Activated T-cell treated with anti-CD3 and anti-CD28 coated beads, Interleukin-2, amount 50 U/mL, for 4 hours (primary cell): ENCODE results near the gene TBC1D28. TPM values are rescaled to one million over a fixed set of nuclear protein-coding genes. Genes with fewer than 3 reads are reported as not detected.
"Not testable (repeated sequence)": the region's sequence is repeated elsewhere in the genome, so short reads cannot be mapped to it uniquely, and the experiment has no call there.

Experiments
- ATAC-seq, 2 donors: fragments of 200-7000 bp; cut with Tn5 transposase; one replicate each; pipeline ENCODE4 v1.10.0; 2021
- DNase-seq: peaks from one replicate; pipeline ENCODE4 v3.0.0-alpha.2; 2020
- H3K27me3 Mint-ChIP-seq: one replicate; pipeline ENCODE4 v1.8.0; 2021; ENCODE audit warnings: low read depth, mixed read lengths
- H3K36me3 Mint-ChIP-seq: one replicate; pipeline ENCODE4 v1.8.0; 2022; ENCODE audit warnings: mixed read lengths; ENCODE audit not compliant: insufficient read depth
- H3K4me1 Mint-ChIP-seq: one replicate; pipeline ENCODE4 v1.8.0; 2021; ENCODE audit warnings: low read depth, mixed read lengths
- H3K4me3 Mint-ChIP-seq: one replicate; pipeline ENCODE4 v1.8.0; 2021; ENCODE audit warnings: mild to moderate bottlenecking, moderate library complexity, mixed read lengths
- H3K9me3 Mint-ChIP-seq: one replicate; pipeline ENCODE4 v1.8.0; 2021; ENCODE audit warnings: mixed read lengths
- total RNA-seq, 3 donors: library from RNA; stranded (reverse); gene quantifications; one replicate each; pipeline ENCODE4 v1.2.1, GENCODE V29; 2021

Gene TBC1D28
- total RNA-seq, 3 donors from 2014 or later: not detected

DNA sequence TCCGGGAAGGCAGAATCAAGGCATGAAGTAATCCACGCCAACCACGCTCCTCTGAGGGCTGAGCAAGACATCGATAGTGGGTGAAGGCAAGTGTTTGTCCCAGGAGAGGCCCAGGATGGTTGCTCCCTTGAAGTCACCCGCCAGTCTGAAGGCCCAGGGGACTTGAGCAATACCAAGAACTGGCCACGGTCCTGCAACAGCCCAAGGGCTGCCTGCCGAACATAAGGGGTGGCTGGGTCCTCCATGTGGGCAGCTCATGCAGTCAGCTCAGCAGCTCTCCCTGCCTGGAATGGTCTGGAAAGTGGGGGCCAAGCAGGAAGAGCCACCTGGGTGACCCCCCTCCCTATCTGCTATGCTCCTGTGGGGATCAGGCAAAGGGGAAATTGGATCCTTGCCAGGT is 8.4 kb downstream of the TBC1D28 start:
- H3K9me3 Mint-ChIP-seq, ATAC-seq, H3K4me3 Mint-ChIP-seq, H3K36me3 Mint-ChIP-seq, H3K4me1 Mint-ChIP-seq, DNase-seq: not testable (repeated sequence)
- H3K27me3 Mint-ChIP-seq: peaks cover 21% of the 10 kb centered on the region

DNA sequence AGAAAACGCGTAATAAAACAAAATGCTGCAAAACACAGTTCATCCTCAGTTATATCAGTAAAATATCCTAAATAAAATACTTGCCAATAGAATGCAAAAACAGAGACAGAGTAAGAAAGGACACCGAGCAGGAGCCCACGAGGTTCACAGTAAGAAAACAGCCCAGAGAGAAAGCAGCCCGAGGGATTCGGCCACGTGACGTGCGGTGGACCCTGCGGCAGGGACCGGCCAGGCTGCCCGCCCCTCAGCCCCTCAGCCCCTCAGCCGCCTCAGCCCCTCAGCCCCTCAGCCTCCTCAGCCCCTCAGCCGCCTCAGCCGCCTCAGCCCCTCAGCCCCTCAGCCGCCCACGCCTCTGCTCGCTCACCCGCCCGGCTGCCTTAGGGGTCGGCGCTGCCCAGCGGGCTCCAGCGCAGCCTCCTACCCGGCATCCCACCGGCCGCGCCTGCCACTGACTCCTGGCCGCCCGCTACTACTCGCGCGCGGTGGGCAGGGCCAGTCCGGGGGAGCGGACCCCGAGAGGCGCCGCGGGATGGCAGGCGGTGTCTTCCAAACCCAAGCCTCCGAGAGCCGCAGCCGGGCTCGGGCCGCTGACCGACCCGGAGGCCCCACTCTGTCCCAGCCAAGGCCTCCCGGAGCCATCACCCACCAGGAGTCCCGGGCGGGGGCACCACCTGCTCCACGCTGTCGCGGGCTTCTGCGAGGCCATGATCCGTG is 9.5 kb downstream of the TBC1D28 start:
- not testable (repeated sequence) for H3K36me3 Mint-ChIP-seq, H3K4me1 Mint-ChIP-seq, DNase-seq, H3K9me3 Mint-ChIP-seq
- peak overlapping the region; percentile 29 for H3K4me3 Mint-ChIP-seq
- ATAC-seq: peak; percentile 43 to 46
- peaks cover 21% of the 10 kb centered on the region for H3K27me3 Mint-ChIP-seq

DNA sequence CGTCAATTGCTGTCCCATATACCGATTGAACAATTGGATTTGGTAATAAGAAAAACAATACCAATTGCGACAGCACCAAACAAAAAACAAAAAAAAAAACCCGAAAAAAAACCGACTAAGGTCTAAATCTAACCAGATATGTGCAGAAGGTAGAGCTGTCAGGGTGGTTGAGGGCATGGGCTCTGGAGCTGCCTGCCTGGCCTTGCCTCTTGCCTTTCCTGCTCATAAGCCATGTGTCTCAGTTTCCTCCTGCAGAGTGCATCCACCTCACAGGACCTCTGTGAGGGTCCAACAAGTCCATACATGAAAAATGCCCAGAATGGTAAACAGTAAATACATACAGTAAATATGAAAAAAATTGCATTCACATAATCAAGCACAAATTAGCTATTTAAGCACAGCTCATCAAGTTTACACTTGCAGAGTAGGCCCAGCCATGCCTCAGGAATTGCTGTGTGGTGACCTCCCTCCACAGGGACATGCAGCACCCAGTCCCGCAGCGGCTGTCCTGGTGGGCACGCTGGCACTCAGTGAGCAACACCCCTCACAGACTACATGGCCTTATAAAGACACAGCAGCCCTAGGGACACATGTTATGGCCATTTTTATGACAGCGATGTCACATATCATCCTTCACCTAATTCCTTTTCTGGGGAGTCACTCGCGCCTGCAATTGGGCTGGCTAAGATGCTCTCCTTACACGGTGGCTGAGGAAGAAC is 17.9 kb downstream of the TBC1D28 start:
- no peak for DNase-seq
- no peak for ATAC-seq
- Mint-ChIP-seq H3K27me3 (no peaks in the 10 kb centered on the region), H3K36me3 (no peaks in the 10 kb centered on the region), H3K4me3 (no peak overlapping the region), H3K4me1 (peaks cover 10% of the 10 kb centered on the region), H3K9me3 (no peaks in the 10 kb centered on the region)

DNA sequence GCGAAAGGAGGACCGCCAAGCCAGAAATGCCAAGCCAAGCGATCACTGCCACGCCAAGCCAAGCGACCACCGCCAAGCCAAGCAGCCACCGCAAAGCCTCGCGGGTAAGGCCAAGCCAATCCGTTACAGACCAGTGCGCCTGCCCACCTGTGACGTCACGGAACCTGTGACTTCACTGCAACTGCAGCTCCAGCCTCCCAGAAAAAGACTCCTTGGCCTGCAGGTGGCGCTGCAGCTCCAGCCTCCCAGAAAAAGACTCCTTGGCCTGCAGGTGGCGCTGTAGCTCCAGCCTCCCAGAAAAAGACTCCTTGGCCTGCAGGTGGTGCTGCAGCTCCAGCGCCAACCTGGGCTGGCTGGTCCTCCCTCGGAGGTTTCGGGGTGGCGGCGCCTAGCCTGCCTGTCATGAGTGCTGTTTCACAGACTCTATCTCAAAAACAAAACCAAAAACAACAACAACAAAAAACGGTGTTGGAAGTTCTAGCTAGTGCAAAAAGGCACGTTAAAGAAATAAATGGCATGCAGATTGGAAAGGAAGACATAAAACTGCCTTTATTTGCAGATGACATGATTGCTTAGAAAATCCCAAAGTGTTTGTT is 18.6 kb downstream of the TBC1D28 start:
- H3K9me3 Mint-ChIP-seq, H3K36me3 Mint-ChIP-seq, H3K27me3 Mint-ChIP-seq: not testable (repeated sequence)
- peak; percentile 92 for DNase-seq
- Mint-ChIP-seq H3K4me1 (peaks cover 10% of the 10 kb centered on the region), H3K4me3 (peak overlapping the region; percentile 87)
- peak; percentile 98 to 99 for ATAC-seq

DNA sequence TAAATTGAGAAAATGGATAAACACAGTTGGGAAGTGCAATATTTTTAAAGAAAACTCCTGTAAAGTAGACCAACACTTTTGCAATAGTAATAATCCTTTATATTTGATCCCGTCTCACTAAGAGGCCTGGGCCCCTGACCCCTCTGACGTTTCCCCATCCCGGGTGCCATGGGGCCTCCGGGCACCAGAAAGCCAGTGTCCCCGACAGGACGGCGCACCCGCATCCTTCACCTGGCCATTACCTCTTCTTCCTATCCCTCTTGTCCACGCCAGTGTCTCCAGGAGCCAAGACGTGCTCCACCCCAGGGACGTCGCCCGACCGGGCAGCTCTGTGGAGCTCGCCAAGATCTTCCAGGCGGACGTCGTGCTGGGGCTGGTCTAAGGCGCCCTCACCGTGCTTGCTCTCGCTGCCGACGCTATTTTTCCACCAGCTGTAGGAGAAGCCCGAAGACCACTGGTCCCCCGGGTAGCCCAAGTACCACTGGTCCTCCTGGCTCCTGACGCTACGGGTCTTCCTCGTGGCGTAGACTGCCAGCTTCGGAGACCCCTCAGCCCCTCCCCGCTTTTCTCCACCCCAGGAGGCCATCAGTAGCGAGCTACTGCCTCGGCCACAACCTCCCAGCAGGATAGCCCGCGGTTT is 19.2 kb downstream of the TBC1D28 start:
- H3K9me3 Mint-ChIP-seq: not testable (repeated sequence)

DNA sequence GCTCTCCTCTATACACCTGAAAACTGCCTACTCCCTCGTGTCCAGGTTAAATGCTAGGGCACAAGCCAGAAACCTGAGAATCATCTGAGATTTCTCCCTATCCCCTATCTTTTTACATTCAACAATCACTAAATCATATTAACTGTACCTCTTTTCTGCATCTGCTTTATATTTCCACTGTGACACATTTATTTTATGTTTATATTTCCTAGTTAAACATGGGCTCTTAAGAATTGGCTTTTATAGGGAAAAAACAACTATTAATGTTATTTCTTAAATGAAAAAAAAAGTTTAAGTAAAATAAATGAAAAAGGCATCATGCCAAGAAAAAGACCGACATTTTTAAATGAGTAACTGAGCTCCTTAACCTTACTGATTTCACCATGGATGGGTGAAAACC is 26.6 kb downstream of the TBC1D28 start:
- H3K9me3 Mint-ChIP-seq, DNase-seq, ATAC-seq, H3K36me3 Mint-ChIP-seq, H3K27me3 Mint-ChIP-seq, H3K4me3 Mint-ChIP-seq, H3K4me1 Mint-ChIP-seq: not testable (repeated sequence)

More for the DNA sequence above, 19.2 kb downstream of the TBC1D28 start:
- peak overlapping the region; percentile 87 for H3K4me3 Mint-ChIP-seq
- not testable (repeated sequence) for DNase-seq, H3K27me3 Mint-ChIP-seq, H3K36me3 Mint-ChIP-seq
- H3K4me1 Mint-ChIP-seq: peaks cover 10% of the 10 kb centered on the region
- ATAC-seq: peak; percentile 36 to 51

DNA sequence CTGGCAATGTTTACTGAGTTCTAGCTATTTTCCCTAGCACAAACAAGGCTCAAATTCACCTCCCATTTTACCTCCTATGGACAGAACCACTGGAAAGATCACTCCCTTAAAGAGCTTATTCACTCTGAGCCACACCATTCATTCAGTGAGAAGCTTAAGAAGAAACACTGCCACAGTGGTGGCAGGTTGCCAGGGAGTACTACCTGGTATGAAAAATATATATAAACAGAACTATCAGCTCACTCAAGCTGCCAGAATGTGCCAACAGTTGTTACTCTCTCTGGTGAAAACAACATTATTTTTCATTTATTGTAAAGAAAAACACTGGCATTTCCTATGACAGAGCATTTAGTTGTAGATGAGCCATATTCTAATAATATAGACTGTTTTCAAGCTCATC is 31.2 kb downstream of the TBC1D28 start:
- H3K36me3 Mint-ChIP-seq, H3K9me3 Mint-ChIP-seq, DNase-seq, H3K4me3 Mint-ChIP-seq, H3K4me1 Mint-ChIP-seq, ATAC-seq: not testable (repeated sequence)
- peaks cover 14% of the 10 kb centered on the region for H3K27me3 Mint-ChIP-seq

DNA sequence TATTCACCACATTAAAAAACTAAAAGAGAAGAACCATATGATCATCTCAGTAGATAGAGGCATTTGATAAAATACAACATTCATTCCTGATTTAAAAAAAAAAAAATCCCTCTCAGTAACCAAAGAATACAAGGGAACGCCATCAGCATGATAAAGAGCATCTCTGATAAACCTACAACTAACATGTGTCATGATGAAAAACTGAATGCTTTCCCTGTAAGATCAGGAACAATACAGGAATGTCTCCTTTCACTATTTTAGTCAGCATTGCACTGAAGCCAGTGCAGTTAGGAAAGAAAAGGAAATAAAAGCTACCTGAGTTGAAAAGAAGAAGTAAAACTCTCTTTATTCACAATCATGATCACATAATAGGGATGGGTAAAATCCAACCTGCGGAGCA is 51.1 kb downstream of the TBC1D28 start:
- not testable (repeated sequence) for H3K4me3 Mint-ChIP-seq, DNase-seq, ATAC-seq, H3K36me3 Mint-ChIP-seq, H3K4me1 Mint-ChIP-seq, H3K9me3 Mint-ChIP-seq, H3K27me3 Mint-ChIP-seq

Other genes starting within 250 kb of the TBC1D28 start
- under 1 TPM in 1 of 3 donors, not detected in 2; 0.61 TPM for gene LGALS9C, start 167.6 kb downstream of the TBC1D28 start, total RNA-seq
- gene FOXO3B, start 37.9 kb upstream of the TBC1D28 start, total RNA-seq: 10 to 100 TPM in 1 of 3 donors, 1 to 10 TPM in 2; 6.5 to 11.3 (median 9.4) TPM
- gene FBXW10, start 99.7 kb upstream of the TBC1D28 start, total RNA-seq: under 1 TPM; 0.13 to 0.16 (median 0.16) TPM
- gene TVP23B, start 136.8 kb upstream of the TBC1D28 start, total RNA-seq: 10 to 100 TPM; 36.2 to 42.9 (median 42.0) TPM
- gene PRPSAP2, start 213.7 kb upstream of the TBC1D28 start, total RNA-seq: 10 to 100 TPM; 41.6 to 50.4 (median 47.5) TPM